ENCODE data around the gene SEPTIN6. TPM values are rescaled to one million over a fixed set of nuclear protein-coding genes. Genes with fewer than 3 reads are reported as not detected.

The SEPTIN6 gene
- total RNA-seq, 1 donor from 2014 or later = 1.6 TPM

DNA sequence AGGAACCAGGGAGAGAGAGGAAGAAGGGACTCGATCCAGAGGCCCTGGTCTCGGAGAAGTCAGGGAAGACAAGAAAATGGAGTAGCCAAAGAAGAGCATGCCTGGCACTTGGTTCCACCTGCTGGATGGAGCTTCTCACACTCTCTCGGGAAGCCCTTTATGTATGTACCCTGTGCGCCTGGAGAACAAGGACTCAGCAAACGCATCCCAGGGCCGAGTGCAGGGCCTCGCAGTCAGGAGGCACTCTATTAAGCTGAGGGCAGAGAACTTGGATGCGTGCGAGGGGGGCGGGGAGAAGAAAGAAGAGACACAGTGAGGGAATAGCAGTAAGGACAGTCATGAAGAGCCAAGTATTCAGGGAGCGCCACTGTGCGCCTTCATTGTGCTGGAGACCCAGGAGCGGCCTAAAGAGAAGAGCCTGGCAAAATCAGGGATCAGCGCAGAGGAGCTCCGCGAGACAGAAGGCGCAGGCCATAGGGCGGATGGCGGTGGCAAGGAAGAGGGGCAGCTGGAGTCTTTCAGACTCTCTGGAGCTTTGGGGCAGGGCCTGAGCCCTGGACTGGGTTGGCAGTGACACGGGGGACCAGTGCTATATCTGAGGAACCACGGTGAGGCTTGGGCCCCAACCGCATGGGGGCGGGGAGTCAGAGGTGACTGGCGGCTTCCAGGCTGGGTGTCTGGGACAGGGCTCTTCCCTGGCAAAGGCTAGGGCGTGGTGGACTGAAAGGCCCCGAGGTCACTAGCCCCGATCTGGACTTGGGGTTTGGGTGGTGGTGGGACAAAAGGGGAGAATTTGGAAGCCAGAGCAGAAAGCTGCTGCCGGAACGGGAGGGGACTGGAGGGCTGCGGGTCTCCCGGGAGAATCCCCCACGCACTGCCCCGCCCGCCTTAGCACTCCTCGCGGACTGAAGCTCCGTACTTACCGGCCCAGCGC lies 1.9 kb upstream of the SEPTIN6 start:
- no peak for FAIRE-seq
- H3K36me3 ChIP-seq (ENCODE audit: control insufficient read depth, insufficient read depth, low read length) = no peaks in the 10 kb centered on the region
- no peak for DNase-seq (ENCODE audit: low read depth)

DNA sequence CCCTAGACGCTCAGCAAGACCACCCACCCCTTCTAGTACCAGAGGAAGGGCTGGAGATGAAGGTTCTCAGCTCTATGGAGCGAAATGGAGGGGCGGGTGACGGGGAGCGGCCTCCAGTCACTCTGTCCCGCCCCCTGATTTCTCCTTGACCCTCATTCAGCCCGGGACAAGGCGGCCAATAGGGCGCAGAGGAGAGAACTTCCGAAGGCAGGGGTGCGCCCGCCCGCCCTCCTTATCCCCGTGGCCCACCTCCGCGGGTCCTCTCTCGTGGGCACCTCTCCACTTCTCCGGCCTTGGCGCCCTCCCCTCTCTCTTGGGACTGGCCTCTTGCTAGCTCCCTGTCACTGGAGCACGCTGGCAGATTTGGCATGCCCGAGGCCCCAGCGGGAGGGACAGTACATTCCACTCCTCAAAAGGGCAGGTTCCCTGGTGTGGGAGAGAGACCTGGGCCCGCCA lies 1.1 kb upstream of the SEPTIN6 start:
- no peaks in the 10 kb centered on the region for H3K27me3 ChIP-seq (ENCODE audit: control insufficient read depth, insufficient read depth, low read length)
- H3K4me3 ChIP-seq (ENCODE audit: low read depth, low read length) = no peak overlapping the region
- DNase-seq (ENCODE audit: low read depth) (no peak), FAIRE-seq (no peak)
- H3K36me3 ChIP-seq (ENCODE audit: control insufficient read depth, insufficient read depth, low read length) = no peaks in the 10 kb centered on the region
- TF ChIP-seq, protein P1, sequence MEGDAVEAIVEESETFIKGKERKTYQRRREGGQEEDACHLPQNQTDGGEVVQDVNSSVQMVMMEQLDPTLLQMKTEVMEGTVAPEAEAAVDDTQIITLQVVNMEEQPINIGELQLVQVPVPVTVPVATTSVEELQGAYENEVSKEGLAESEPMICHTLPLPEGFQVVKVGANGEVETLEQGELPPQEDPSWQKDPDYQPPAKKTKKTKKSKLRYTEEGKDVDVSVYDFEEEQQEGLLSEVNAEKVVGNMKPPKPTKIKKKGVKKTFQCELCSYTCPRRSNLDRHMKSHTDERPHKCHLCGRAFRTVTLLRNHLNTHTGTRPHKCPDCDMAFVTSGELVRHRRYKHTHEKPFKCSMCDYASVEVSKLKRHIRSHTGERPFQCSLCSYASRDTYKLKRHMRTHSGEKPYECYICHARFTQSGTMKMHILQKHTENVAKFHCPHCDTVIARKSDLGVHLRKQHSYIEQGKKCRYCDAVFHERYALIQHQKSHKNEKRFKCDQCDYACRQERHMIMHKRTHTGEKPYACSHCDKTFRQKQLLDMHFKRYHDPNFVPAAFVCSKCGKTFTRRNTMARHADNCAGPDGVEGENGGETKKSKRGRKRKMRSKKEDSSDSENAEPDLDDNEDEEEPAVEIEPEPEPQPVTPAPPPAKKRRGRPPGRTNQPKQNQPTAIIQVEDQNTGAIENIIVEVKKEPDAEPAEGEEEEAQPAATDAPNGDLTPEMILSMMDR (IDR thresholded peaks at IDR 0.05; ENCODE audit: insufficient read depth, low read length, severe bottlenecking) = no peak

More for the DNA sequence above, 1.9 kb upstream of the SEPTIN6 start:
- H3K4me3 ChIP-seq (ENCODE audit: low read depth, low read length) = no peak overlapping the region
- TF ChIP-seq, protein P1 (IDR thresholded peaks at IDR 0.05; ENCODE audit: insufficient read depth, low read length, severe bottlenecking) = peak; percentile 8
- no peaks in the 10 kb centered on the region for H3K27me3 ChIP-seq (ENCODE audit: control insufficient read depth, insufficient read depth, low read length)

DNA sequence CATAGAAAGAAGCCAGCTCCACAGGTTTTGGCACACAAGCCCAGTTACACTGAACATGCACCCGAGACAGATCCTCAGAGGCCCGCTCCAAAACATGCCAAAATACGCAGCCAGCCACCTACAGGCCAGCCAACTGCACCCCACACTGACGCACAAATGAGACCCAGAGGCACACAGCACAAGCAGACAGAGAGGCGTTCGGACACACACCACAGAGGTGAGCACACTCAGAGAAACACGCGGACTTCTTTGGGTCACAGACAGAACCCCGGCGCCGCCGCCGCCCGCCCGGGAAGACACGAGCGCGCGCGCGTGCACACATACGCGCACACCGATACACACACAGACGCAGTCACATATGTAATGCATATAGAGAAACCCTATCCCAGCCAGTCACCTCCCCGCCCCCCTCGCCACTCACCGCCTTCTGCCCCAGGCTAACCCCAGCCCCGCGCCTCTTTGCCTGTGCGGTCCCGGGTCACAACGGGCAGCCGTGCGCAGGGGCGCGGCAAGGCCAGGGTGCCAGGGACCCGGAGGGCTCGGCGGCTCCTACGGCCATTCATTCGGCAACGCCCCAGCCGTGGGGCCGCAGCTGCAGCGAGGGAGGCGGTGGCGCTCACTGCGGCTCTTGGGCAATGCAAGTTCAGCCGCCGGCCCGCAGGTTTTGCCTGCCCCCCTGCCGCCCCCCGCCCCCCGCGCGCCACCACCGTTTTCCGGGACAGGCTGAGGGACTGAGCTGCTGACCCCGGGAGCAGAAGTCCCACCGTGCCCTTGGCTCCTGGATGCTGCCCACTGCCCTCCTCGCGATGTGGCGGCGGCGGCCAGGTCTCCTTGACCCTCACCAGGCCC lies 553 bp downstream of the SEPTIN6 start:
- Histone ChIP-seq H3K4me3 (ENCODE audit: low read depth, low read length) (peak overlapping the region; percentile 57), H3K27me3 (ENCODE audit: control insufficient read depth, insufficient read depth, low read length) (no peaks in the 10 kb centered on the region), H3K36me3 (ENCODE audit: control insufficient read depth, insufficient read depth, low read length) (no peaks in the 10 kb centered on the region)
- DNase-seq (ENCODE audit: low read depth) (peak; percentile 18), FAIRE-seq (no peak)
- TF ChIP-seq, protein P1 (IDR thresholded peaks at IDR 0.05; ENCODE audit: insufficient read depth, low read length, severe bottlenecking) = peak; percentile 19

DNA sequence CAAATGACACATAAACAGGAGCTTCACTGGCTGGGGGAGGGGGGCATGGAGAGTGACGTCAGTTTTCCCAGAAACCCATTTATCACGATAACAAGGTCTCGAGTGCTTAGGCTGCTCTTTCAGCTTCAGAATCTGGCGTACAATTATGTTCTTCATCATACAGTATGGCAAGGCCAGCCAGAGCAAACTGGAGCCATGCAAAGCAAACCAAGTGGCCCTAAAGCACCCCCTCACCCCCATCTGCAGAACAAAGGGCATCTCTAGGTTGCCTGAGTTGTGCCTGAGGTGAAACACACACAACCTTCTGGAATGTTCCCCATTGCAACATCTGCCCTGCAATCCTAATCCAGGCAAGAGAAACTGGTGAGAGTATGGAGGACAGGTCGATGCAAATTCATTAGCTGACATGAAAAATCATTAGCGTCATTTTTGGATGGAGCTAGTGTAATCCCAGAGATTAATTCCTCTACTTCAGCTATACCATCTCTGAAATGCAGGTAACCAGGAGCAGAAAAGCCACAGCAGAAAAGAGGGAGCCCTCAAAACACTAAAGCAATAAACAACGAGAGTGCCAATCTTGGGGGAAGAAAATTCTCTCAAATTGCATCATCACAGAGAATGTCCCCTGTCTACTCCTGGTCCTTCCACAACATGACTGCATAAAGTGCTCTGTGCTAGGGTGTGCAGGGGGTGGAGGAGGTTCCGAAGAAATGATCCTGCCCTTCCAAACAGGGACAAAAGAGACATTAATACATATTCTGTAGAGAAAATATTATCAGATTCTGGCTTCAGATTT lies 1.8 kb downstream of the SEPTIN6 start:
- DNase-seq (ENCODE audit: low read depth) = peak; percentile 22
- Histone ChIP-seq H3K36me3 (ENCODE audit: control insufficient read depth, insufficient read depth, low read length) (no peaks in the 10 kb centered on the region), H3K4me3 (ENCODE audit: low read depth, low read length) (no peak overlapping the region), H3K27me3 (ENCODE audit: control insufficient read depth, insufficient read depth, low read length) (no peaks in the 10 kb centered on the region)
- peak; percentile 36 for FAIRE-seq
- TF ChIP-seq, protein P1 (IDR thresholded peaks at IDR 0.05; ENCODE audit: insufficient read depth, low read length, severe bottlenecking) = no peak

DNA sequence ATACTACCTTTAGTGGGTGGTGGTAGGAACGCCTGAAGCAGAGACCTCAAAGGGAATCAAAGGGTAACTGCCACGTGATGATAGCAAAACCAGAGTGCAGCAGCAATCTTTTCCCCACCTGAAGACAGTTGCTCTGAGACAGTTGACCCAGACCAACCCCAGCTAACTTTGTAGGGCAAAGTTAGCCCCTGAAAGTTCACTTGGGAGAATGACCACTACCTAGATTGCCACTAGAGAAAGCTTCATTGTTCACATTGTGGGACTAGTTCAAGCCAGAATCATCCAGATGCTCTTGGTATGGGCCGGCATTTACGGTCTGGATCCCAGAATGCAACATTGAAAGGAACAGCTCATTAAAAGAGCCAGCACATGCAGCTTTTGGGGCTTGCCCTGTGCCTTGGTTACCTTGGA lies 4.1 kb downstream of the SEPTIN6 start:
- no peak for FAIRE-seq
- Histone ChIP-seq H3K27me3 (ENCODE audit: control insufficient read depth, insufficient read depth, low read length) (no peaks in the 10 kb centered on the region), H3K4me3 (ENCODE audit: low read depth, low read length) (no peak overlapping the region), H3K36me3 (ENCODE audit: control insufficient read depth, insufficient read depth, low read length) (no peaks in the 10 kb centered on the region)
- TF ChIP-seq, protein P1 (IDR thresholded peaks at IDR 0.05; ENCODE audit: insufficient read depth, low read length, severe bottlenecking) = no peak
- no peak for DNase-seq (ENCODE audit: low read depth)

All from bronchial epithelial cell (primary cell).